Measurements from ENCODE around the gene SEC14L2. TPM values are rescaled to one million over a fixed set of nuclear protein-coding genes. Genes with fewer than 3 reads are reported as not detected.

The SEC14L2 gene
- total RNA-seq, 1 experiment from 2014 or later, result 33.5 TPM

- TF ChIP-seq FOSL1 (IDR thresholded peaks at IDR 0.05; ENCODE audit: low read depth) (no peak), RAD21 (IDR thresholded peaks at IDR 0.05; ENCODE audit: low read depth) (peak; percentile 33; the same call in 1 of the 2 replicates)
- TF ChIP-seq, protein P1, sequence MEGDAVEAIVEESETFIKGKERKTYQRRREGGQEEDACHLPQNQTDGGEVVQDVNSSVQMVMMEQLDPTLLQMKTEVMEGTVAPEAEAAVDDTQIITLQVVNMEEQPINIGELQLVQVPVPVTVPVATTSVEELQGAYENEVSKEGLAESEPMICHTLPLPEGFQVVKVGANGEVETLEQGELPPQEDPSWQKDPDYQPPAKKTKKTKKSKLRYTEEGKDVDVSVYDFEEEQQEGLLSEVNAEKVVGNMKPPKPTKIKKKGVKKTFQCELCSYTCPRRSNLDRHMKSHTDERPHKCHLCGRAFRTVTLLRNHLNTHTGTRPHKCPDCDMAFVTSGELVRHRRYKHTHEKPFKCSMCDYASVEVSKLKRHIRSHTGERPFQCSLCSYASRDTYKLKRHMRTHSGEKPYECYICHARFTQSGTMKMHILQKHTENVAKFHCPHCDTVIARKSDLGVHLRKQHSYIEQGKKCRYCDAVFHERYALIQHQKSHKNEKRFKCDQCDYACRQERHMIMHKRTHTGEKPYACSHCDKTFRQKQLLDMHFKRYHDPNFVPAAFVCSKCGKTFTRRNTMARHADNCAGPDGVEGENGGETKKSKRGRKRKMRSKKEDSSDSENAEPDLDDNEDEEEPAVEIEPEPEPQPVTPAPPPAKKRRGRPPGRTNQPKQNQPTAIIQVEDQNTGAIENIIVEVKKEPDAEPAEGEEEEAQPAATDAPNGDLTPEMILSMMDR (IDR thresholded peaks at IDR 0.05 in 2 of 3, conservative IDR thresholded peaks at IDR 0.05 in 1 of 3; ENCODE audit: borderline replicate concordance in 1 of 3, insufficient read depth in 1 of 3, low read depth in 2 of 3, low read length in 2 of 3), result 0 out of 6 replicates have a peak, but pooled peaks of 1 of the 3 experiments have one; percentile 7
- no peak overlapping the region for H3K9ac ChIP-seq (ENCODE audit: low read length)
- POLR2A ChIA-PET, result no interaction called here
Measured at GRCh38 chr22:30453731-30454510, 57.1 kb downstream of the SEC14L2 start.

GRCh38 chr22:30455075-30455840 is 58.4 kb downstream of the SEC14L2 start:
- DNase-seq (ENCODE audit: low read depth, low spot score) (no peak), ATAC-seq (no peak)
- H3K4me2 ChIP-seq (ENCODE audit: low read length), result no peak overlapping the region
- no peaks in the 10 kb centered on the region for H3K36me3 ChIP-seq (ENCODE audit: control insufficient read depth in 1 of 2, insufficient read depth in 2 of 2, low read length in 2 of 2)
- no TSS peak for BruUV-seq (replicated peaks)
- H3K4me1 ChIP-seq (ENCODE audit: control insufficient read depth in 1 of 2, insufficient read depth in 2 of 2, low read length in 2 of 2), result no peaks in the 10 kb centered on the region
- no peak overlapping the region for H2AFZ ChIP-seq (ENCODE audit: low read depth, low read length, poor library complexity, severe bottlenecking)
- H3K9ac ChIP-seq (ENCODE audit: low read length), result no peak overlapping the region
- H4K20me1 ChIP-seq (ENCODE audit: insufficient read depth), result no peaks in the 10 kb centered on the region
- no peaks in the 10 kb centered on the region for H3K9me3 ChIP-seq (ENCODE audit: control insufficient read depth in 1 of 2, insufficient read depth in 1 of 2, low read depth in 1 of 2, low read length in 2 of 2)
- POLR2A ChIA-PET, result interaction anchor here (0.6 kb wide), 1 partner anchor 202 kb away, joined by 3 read pairs; no protein-coding TSS in a partner anchor
- H3K9me2 ChIP-seq (ENCODE audit: insufficient read depth), result no peaks in the 10 kb centered on the region
- no peaks in the 10 kb centered on the region for H3K79me2 ChIP-seq (ENCODE audit: insufficient read depth, low read length)
- no peak overlapping the region for H3K4me3 ChIP-seq (replicated peaks in 1 of 2; ENCODE audit: low read depth in 1 of 2, low read length in 2 of 2)
- H3K27ac ChIP-seq (ENCODE audit: low read depth, low read length), result no peak overlapping the region
- RAD21 ChIA-PET (ENCODE audit: low non-redundant PET in 1 of 2, low total read pairs in 2 of 2, uncharacterized antibody in 2 of 2, unreplicated experiment in 2 of 2), result no interaction called here
- no peak for TF ChIP-seq CBX3 (IDR thresholded peaks at IDR 0.05; ENCODE audit: low read depth)
- TF ChIP-seq SP1 (IDR thresholded peaks at IDR 0.05; ENCODE audit: low read depth), result no peak
- TF ChIP-seq TCF7L2 (IDR thresholded peaks at IDR 0.05; ENCODE audit: borderline replicate concordance, extremely low read depth, insufficient read depth, insufficient read length), result no peak
- H3K27me3 ChIP-seq (ENCODE audit: insufficient read depth, low read length), result no peaks in the 10 kb centered on the region
- intact Hi-C loops (cut with micrococcal nuclease), result no loop called here
- CTCF ChIA-PET, result no interaction called here

More at GRCh38 chr22:30453731-30454510, 57.1 kb downstream of the SEC14L2 start:
- no peaks in the 10 kb centered on the region for H3K79me2 ChIP-seq (ENCODE audit: insufficient read depth, low read length)
- DNase-seq (ENCODE audit: low read depth, low spot score), result no peak
- H3K9me2 ChIP-seq (ENCODE audit: insufficient read depth), result no peaks in the 10 kb centered on the region
- no peaks in the 10 kb centered on the region for H4K20me1 ChIP-seq (ENCODE audit: insufficient read depth)
- CTCF ChIA-PET, result no interaction called here
- no peak overlapping the region for H3K4me2 ChIP-seq (ENCODE audit: low read length)
- no TSS peak for BruUV-seq (replicated peaks)
- H3K4me1 ChIP-seq (ENCODE audit: control insufficient read depth in 1 of 2, insufficient read depth in 2 of 2, low read length in 2 of 2), result no peaks in the 10 kb centered on the region
- H3K27ac ChIP-seq (ENCODE audit: low read depth, low read length), result no peak overlapping the region
- no peak overlapping the region for H3K4me3 ChIP-seq (replicated peaks in 1 of 2; ENCODE audit: low read depth in 1 of 2, low read length in 2 of 2)
- RAD21 ChIA-PET (ENCODE audit: low non-redundant PET in 1 of 2, low total read pairs in 2 of 2, uncharacterized antibody in 2 of 2, unreplicated experiment in 2 of 2), result no interaction called here
- H3K36me3 ChIP-seq (ENCODE audit: control insufficient read depth in 1 of 2, insufficient read depth in 2 of 2, low read length in 2 of 2), result no peaks in the 10 kb centered on the region
- intact Hi-C loops (cut with micrococcal nuclease), result no loop called here
- H2AFZ ChIP-seq (ENCODE audit: low read depth, low read length, poor library complexity, severe bottlenecking), result no peak overlapping the region
- ATAC-seq, result no peak
- no peaks in the 10 kb centered on the region for H3K27me3 ChIP-seq (ENCODE audit: insufficient read depth, low read length)
- H3K9me3 ChIP-seq (ENCODE audit: control insufficient read depth in 1 of 2, insufficient read depth in 1 of 2, low read depth in 1 of 2, low read length in 2 of 2), result no peaks in the 10 kb centered on the region

Data from HCT116 (cell line).